Smooth muscle cell (in vitro differentiated cells): Measurements from ENCODE around the gene HAX1. TPM values are rescaled to one million over a fixed set of nuclear protein-coding genes. Genes with fewer than 3 reads are reported as not detected.

Source experiments
- DNase-seq: peaks from one replicate; lab custom pipeline; 2025; ENCODE audit not compliant: unreplicated experiment; lab: John Stamatoyannopoulos, UW
- H2AFZ ChIP-seq: fragments of 200-600 bp; sonication (generic); 2 replicates; pipeline ENCODE4 v1.6.0; 2016; ENCODE audit warnings: antibody characterized with exemption, low read depth, mild to moderate bottlenecking
- H3F3A ChIP-seq: fragments of 200-600 bp; sonication (generic); 2 replicates; pipeline ENCODE4 v1.6.0; 2017; ENCODE audit warnings: antibody characterized with exemption, low read depth
- H3K27ac ChIP-seq: fragments of 200-600 bp; sonication (generic); 2 replicates; pipeline ENCODE4 v1.5.1; 2016; ENCODE audit warnings: low read depth, mild to moderate bottlenecking
- H3K27me3 ChIP-seq: fragments of 200-600 bp; sonication (generic); 2 replicates; pipeline ENCODE4 v1.6.1; 2016; ENCODE audit warnings: low read depth, mild to moderate bottlenecking
- H3K36me3 ChIP-seq: fragments of 200-600 bp; sonication (generic); 2 replicates; pipeline ENCODE4 v1.5.1; 2016; ENCODE audit warnings: low read depth
- H3K4me1 ChIP-seq: fragments of 200-600 bp; sonication (generic); 2 replicates; pipeline ENCODE4 v1.5.1; 2016; ENCODE audit warnings: low read depth
- H3K4me2 ChIP-seq: fragments of 200-600 bp; sonication (generic); 2 replicates; pipeline ENCODE4 v1.6.0; 2016; ENCODE audit warnings: mild to moderate bottlenecking
- H3K4me3 ChIP-seq: fragments of 200-600 bp; sonication (generic); 2 replicates; pipeline ENCODE4 v1.5.1; 2016; ENCODE audit warnings: mild to moderate bottlenecking
- H3K79me2 ChIP-seq: fragments of 200-600 bp; sonication (generic); 2 replicates; pipeline ENCODE4 v1.6.0; 2016; ENCODE audit warnings: low read depth, mild to moderate bottlenecking
- H3K9ac ChIP-seq: fragments of 200-600 bp; sonication (generic); 2 replicates; pipeline ENCODE4 v1.6.0; 2016; ENCODE audit warnings: low read depth
- H3K9me3 ChIP-seq: fragments of 200-600 bp; sonication (generic); replicated peaks from 2 replicates; pipeline ENCODE4 v1.5.1; 2016; ENCODE audit warnings: low read depth
- H4K20me1 ChIP-seq: fragments of 200-600 bp; sonication (generic); 2 replicates; pipeline ENCODE4 v1.6.0; 2016; ENCODE audit warnings: low read depth
- CTCF ChIP-seq: fragments of 200-600 bp; sonication (generic); IDR thresholded peaks from 2 replicates; pipeline ENCODE4 v1.5.1; 2017; ENCODE audit warnings: borderline replicate concordance, mild to moderate bottlenecking, antibody characterized with exemption; ENCODE audit not compliant: insufficient read depth, poor library complexity, severe bottlenecking
- WGBS: methylation state at CpG from one replicate; pipeline ENCODE4 v1.1.7; 2016; ENCODE audit warnings: low lambda C conversion rate; 5-methylcytosine and 5-hydroxymethylcytosine counted together
- polyA plus RNA-seq: library from polyadenylated mRNA; unstranded; fragments of >200 nt; fragmentation: Nextera tagmentation; extraction: Ambion mirVana; gene quantifications from 2 replicates; pipeline ENCODE4 v1.2.1, GENCODE V29; 2016
- total RNA-seq: library from RNA; depleted of rRNA; stranded (reverse); fragments of >200 nt; gene quantifications from 2 replicates; pipeline ENCODE4 v1.2.3, GENCODE V29; 2014

The HAX1 gene
- total and polyA plus RNA-seq, 2 experiments from 2014 or later = 73.7 to 91.6 TPM

GRCh38 chr1:154237880-154238506 lies 34.4 kb upstream of the HAX1 start:
- Histone ChIP-seq H4K20me1 (peaks cover 93% of the 10 kb centered on the region), H3K79me2 (peaks cover 83% of the 10 kb centered on the region)

GRCh38 chr1:154239491-154239890 lies 32.9 kb upstream of the HAX1 start:
- Histone ChIP-seq H3K4me1 (no peaks in the 10 kb centered on the region), H3K27ac (no peak overlapping the region), H3K4me3 (no peak overlapping the region), H3F3A (peaks cover 6% of the 10 kb centered on the region), H3K79me2 (peaks cover 78% of the 10 kb centered on the region), H2AFZ (no peak overlapping the region), H3K4me2 (no peak overlapping the region), H3K9me3 (no peaks in the 10 kb centered on the region), H3K9ac (no peak overlapping the region), H3K36me3 (peaks cover 46% of the 10 kb centered on the region), H4K20me1 (peaks cover 89% of the 10 kb centered on the region), H3K27me3 (no peaks in the 10 kb centered on the region)
- no peak for DNase-seq
- TF ChIP-seq CTCF = no peak
- 98% methylated on average over 3 of the region's 3 CpGs for WGBS

More at GRCh38 chr1:154237880-154238506, 34.4 kb upstream of the HAX1 start:
- Histone ChIP-seq H3K4me2 (no peak overlapping the region), H3K9me3 (no peaks in the 10 kb centered on the region), H3K4me3 (no peak overlapping the region), H3K36me3 (peaks cover 43% of the 10 kb centered on the region), H2AFZ (no peak overlapping the region), H3K27me3 (no peaks in the 10 kb centered on the region), H3K27ac (no peak overlapping the region), H3K4me1 (no peaks in the 10 kb centered on the region), H3F3A (peaks cover 6% of the 10 kb centered on the region), H3K9ac (no peak overlapping the region)
- WGBS = 94% methylated on average over 6 of the region's 6 CpGs
- no peak for TF ChIP-seq CTCF
- no peak for DNase-seq

DNA sequence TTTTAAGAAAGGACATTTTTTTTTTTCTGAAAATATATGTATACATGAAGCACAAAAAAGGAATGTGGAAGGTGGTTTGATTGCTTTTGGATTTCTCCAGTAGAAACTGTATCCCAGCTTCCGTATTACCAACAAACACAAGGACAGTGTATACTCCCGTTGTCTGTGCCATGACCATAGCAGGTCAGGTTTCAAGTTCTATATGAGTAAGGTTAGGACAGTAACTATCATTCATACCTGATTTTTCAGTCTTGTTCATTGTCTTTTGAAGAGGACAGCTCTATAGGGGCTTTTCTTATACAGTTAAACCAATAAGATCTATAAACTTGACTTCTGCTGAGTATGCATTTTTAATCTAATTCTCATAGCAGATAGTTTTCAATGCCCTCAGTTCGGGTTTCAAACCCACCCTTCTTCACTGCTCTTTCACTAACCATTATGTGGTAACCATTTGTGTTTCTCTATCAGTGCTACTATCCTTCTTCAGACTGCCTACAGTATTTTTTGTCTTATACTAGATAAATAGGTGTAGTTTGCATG lies 32.1 kb upstream of the HAX1 start:
- no peaks in the 10 kb centered on the region for H3K4me1 ChIP-seq
- 96% methylated on average over 3 of the region's 3 CpGs for WGBS
- H3K9me3 ChIP-seq = no peaks in the 10 kb centered on the region
- TF ChIP-seq CTCF = no peak
- no peak overlapping the region for H3K9ac ChIP-seq
- peaks cover 87% of the 10 kb centered on the region for H4K20me1 ChIP-seq
- no peak for DNase-seq
- no peak overlapping the region for H3K4me3 ChIP-seq
- H3K4me2 ChIP-seq = no peak overlapping the region
- H3K27me3 ChIP-seq = no peaks in the 10 kb centered on the region
- H3K36me3 ChIP-seq = peaks cover 45% of the 10 kb centered on the region
- H2AFZ ChIP-seq = no peak overlapping the region
- H3K79me2 ChIP-seq = peaks cover 71% of the 10 kb centered on the region
- peaks cover 6% of the 10 kb centered on the region for H3F3A ChIP-seq
- no peak overlapping the region for H3K27ac ChIP-seq
